Measurements from ENCODE around the gene FILIP1. TPM values are rescaled to one million over a fixed set of nuclear protein-coding genes. Genes with fewer than 3 reads are reported as not detected.

Gene FILIP1
- total and polyA plus RNA-seq, 9 donors = 1.1 to 7.1 (median 2.7) TPM

DNA sequence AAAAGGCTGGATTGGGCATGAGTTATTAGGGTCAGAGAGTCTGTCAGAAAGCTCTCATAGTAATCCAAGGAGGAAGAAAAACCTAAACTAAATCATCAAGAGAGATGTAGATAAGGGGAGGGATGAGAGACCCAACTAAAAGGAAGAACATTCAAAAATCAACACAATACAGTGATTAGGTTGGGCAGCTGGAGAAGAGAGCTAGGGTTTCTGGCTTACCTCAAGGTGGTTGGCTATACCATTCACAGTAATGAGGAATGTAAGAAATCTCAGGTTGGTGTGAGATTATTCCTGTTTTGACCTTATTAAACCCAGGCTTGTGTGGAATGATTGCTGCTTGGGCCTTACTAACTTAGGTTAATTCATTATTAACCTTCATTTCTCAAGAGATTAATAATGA is 243.8 kb downstream of the FILIP1 start:
- peaks cover 2% of the 10 kb centered on the region for H3K27me3 ChIP-seq
- H3K36me3 ChIP-seq = no peaks in the 10 kb centered on the region
- H3K4me3 ChIP-seq = no peak overlapping the region
- no peak overlapping the region for H3K27ac ChIP-seq
- DNase-seq = no peak
- H3K4me1 ChIP-seq (ENCODE audit: insufficient read depth) = no peaks in the 10 kb centered on the region
- H3K9me3 ChIP-seq = no peaks in the 10 kb centered on the region
- intact Hi-C loops (cut with DNase I) = no loop called here
- TF ChIP-seq POLR2A (IDR thresholded peaks at IDR 0.05) (no peak), EP300 (IDR thresholded peaks at IDR 0.05) (no peak)

DNA sequence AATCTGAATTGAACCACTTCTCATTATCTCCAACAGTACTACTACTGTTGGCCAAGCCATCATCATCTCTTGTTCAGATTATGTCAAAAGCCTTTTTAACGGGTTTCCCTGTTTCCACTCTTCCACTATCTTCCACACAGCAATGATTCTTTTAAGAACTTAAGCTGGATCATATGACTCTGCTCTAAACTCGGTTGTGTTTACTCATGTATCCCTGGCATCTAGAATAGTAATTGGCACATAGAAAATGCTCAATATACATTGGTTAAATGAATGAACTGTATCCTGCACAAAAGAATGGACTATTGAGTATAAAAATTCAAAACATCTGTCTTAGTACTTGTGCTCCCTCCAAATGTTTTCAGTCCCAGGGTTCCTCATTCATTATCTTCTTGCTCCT is 247.2 kb downstream of the FILIP1 start:
- Histone ChIP-seq H3K9me3 (no peaks in the 10 kb centered on the region), H3K4me1 (ENCODE audit: insufficient read depth) (peaks cover 5% of the 10 kb centered on the region), H3K27ac (no peak overlapping the region), H3K27me3 (no peaks in the 10 kb centered on the region), H3K4me3 (no peak overlapping the region), H3K36me3 (no peaks in the 10 kb centered on the region)
- DNase-seq = no peak
- WGBS, 3 donors = 55 to 61% (median 56%) methylated on average over 2 of the region's 2 CpGs
- TF ChIP-seq POLR2A (IDR thresholded peaks at IDR 0.05) = no peak
- no peak for TF ChIP-seq EP300 (IDR thresholded peaks at IDR 0.05)
- TF ChIP-seq, protein P1, sequence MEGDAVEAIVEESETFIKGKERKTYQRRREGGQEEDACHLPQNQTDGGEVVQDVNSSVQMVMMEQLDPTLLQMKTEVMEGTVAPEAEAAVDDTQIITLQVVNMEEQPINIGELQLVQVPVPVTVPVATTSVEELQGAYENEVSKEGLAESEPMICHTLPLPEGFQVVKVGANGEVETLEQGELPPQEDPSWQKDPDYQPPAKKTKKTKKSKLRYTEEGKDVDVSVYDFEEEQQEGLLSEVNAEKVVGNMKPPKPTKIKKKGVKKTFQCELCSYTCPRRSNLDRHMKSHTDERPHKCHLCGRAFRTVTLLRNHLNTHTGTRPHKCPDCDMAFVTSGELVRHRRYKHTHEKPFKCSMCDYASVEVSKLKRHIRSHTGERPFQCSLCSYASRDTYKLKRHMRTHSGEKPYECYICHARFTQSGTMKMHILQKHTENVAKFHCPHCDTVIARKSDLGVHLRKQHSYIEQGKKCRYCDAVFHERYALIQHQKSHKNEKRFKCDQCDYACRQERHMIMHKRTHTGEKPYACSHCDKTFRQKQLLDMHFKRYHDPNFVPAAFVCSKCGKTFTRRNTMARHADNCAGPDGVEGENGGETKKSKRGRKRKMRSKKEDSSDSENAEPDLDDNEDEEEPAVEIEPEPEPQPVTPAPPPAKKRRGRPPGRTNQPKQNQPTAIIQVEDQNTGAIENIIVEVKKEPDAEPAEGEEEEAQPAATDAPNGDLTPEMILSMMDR (IDR thresholded peaks at IDR 0.05) = no peak
- intact Hi-C loops (cut with DNase I) = no loop called here

DNA sequence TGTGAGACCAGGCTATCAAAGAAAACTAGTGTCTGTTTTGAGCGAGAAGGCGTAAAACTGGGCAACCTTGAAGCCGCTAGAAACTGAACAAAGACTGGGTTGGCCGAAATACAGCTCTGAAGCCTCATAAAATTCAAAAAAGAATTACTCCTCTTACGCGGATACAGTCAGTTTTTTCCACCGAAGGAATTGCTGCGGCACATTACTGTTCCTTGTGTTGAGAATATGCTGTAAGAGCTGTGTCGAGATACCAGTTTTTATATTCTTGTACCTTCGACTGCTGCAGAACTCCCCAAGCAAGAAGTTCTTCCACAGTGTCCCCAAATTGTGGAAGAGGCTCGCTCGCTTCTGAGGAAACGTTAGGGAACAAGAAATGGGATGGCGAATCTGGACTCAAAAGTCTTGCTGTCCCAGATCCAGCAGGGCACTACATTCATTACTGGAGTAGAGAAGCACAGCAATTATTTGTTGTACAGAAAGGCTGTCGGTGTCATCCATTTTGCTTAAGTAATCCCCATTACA is 249.5 kb downstream of the FILIP1 start:
- Histone ChIP-seq H3K4me3 (peak overlapping the region; percentile 86), H3K4me1 (ENCODE audit: insufficient read depth) (peaks cover 5% of the 10 kb centered on the region), H3K27me3 (no peaks in the 10 kb centered on the region), H3K27ac (peak overlapping the region in 1 of 2 donors; percentile 84), H3K9me3 (no peaks in the 10 kb centered on the region), H3K36me3 (no peaks in the 10 kb centered on the region)
- intact Hi-C loops (cut with DNase I) = loop anchor here in 1 of 4 donors (5.0 kb wide), 1 partner anchor 353 kb away; no protein-coding TSS in a partner anchor
- TF ChIP-seq, protein P1 (IDR thresholded peaks at IDR 0.05) = no peak
- TF ChIP-seq POLR2A (IDR thresholded peaks at IDR 0.05) (no peak), EP300 (IDR thresholded peaks at IDR 0.05) (no peak)
- no peak for DNase-seq
- WGBS, 3 donors = 9 to 11% (median 11%) methylated on average over 15 of the region's 15 CpGs

DNA sequence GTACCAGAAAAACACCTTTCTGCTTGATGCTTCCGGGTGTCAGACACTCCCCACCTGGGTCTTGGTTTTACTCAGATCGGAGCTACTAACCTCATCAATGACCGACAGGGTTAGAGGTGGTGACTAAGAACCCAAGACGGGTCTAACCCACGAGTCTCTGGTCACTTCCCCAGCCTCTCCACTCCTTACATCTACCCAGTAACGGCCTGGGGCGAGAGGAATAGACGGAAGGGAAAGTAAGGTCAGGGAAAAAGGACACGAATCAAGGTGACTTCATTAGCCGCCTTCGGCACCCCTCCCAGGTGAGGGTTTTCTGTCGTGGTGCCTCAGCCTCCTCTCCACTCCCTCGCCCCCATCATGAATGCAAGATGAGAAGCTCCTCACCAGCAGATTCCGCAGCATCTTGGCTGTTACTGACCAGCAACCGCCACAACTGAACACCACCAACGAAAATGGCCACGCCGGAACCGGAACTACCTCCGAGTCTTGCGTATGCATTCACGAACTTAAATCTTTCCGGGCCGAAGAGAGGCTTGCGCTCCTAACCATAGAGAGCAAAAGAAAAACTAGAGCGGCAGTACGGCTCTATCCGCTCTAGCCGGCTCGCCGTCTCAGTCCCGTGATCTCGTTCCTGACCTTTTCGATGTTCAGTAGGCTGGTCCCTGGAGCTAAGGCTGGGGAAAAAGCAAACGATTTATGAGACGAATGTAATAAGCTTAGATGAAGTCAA is 250.1 kb downstream of the FILIP1 start, which contains the start of gene COX7A2:
TSS of gene COX7A2 (minus strand) at position 469 of the 730 bp plus-strand sequence. CDS start at position 402, 67 bp downstream.
- peak; percentile 90 for TF ChIP-seq POLR2A (IDR thresholded peaks at IDR 0.05)
- TF ChIP-seq, protein P1 (IDR thresholded peaks at IDR 0.05) = no peak
- WGBS, 3 donors = 0 to 1% (median 0%) methylated on average over 36 of the region's 36 CpGs
- Histone ChIP-seq H3K9me3 (no peaks in the 10 kb centered on the region), H3K36me3 (no peaks in the 10 kb centered on the region), H3K27me3 (no peaks in the 10 kb centered on the region), H3K4me1 (ENCODE audit: insufficient read depth) (peaks cover 5% of the 10 kb centered on the region), H3K4me3 (peak within 1 kb of the TSS; percentile 86), H3K27ac (peak within 1 kb of the TSS; percentile 79 to 84)
- peak; percentile 78 to 88 (median 85) for DNase-seq
- intact Hi-C loops (cut with DNase I) = loop anchor here in 1 of 4 donors (5.0 kb wide), 1 partner anchor 354 kb away; no protein-coding TSS in a partner anchor

Small RNAs within 50 kb of the gene (microRNA-seq; reads per million reads assigned to microRNA genes)
- 0 reads per million in 3 donors for gene MIR4463

Small RNAs within 50 kb of the gene (small RNA-seq; reads per million reads assigned to genes)
- not detected for gene MIR4463
- gene RF00012 = not detected
- gene RNU1-34P = not detected

Other genes starting within 250 kb of the FILIP1 start
- 100 to 1,000 TPM; 178 to 297 (median 202) TPM for gene COX7A2, start 250.0 kb downstream of the FILIP1 start, total RNA-seq
- 100 to 1,000 TPM; 316 to 377 TPM for gene COX7A2, start 250.0 kb downstream of the FILIP1 start, polyA plus RNA-seq
- 10 to 100 TPM; 48.9 to 88.0 (median 72.8) TPM for gene TMEM30A, start 209.0 kb downstream of the FILIP1 start, total RNA-seq
- gene TMEM30A, start 209.0 kb downstream of the FILIP1 start, polyA plus RNA-seq = 10 to 100 TPM; 46.1 to 61.6 TPM
- gene SENP6, start 108.1 kb upstream of the FILIP1 start, total RNA-seq = 100 to 1,000 TPM; 108 to 158 (median 134) TPM
- 10 to 100 TPM; 43.0 to 57.1 TPM for gene SENP6, start 108.1 kb upstream of the FILIP1 start, polyA plus RNA-seq

All from ovary (tissue), 9 donors.